Eye (tissue), 1 donor: Measurements from ENCODE around the gene SDSL.

Experiments
- DNase-seq: peaks from one replicate; pipeline ENCODE4 v3.0.0-alpha.2; 2015

SDSL gene

DNA sequence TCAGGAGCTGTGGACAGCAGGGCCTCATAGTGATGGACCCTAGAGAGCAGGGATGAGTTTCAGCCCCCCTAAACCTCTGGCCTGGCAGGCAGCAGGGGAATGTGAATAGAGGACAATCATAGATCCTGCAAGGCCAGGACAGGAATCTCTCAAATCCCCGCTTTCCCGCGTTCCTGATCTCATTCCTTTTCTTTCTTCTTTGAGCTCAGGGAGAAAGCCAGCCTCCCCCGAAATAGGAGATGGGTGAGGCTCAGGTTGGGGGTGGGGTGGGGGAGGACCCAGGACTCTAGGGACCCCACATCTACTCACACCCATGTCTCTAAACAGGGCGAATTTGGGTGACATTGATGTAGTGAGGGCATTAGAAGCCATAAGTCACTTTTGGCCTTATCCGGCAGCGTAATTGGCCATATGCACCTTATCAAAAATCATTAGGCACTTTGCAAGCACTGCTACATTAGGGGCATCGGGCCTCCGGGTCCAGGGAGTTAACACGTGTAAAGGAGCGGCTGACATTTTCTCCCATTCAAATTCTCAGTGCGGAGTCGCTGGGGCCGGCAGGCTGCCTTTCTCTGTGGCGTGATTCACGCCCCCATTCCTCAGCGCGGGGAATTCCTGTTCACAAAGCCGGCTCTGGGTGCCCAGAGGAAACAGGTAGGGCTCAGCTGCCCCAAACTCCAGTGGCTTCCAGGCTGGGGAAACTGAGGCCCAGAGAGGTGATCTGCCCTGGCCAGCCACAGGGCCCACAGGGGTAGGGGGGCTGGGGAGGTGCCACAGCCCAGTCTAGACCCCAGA, 48.0 kb downstream of the SDSL start:
- DNase-seq, result no peak

DNA sequence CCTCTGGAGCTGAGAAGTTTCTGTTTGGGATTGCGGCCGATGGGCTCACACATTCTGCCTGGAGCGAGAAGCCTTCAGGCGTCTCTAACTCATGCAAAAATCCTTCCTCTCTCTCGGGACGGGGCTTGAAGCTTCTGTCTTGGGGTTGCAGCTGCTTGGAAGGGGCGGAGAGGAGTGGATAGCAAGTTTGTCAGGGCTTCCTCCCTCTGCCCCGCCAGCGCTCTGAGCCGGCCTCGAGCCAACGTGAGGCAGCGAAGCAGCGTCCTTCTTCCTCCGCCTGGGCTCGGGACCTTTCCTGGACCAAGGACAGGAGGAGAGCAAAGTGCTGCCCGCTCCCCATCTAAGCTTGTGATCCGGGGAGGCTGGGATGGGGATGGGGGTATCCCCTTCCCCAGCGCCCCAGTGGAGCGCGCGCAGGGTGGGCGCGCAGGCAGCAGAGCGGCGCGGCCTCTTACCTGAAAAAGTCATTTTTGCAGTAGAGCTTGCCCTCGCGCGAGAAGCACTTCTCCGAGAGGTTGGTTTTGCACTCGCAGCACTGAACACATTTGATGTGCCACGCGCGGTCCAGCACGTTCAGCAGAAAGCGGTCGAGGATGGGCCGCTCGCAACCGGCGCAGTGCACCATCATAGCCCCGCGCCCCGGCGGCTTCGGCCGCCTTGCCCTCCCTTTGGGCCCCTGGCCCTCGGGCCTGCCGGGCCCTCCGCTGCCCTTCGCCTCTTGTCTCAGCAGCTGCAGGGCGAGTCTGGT, 48.9 kb downstream of the SDSL start:
- peak; percentile 48 for DNase-seq

DNA sequence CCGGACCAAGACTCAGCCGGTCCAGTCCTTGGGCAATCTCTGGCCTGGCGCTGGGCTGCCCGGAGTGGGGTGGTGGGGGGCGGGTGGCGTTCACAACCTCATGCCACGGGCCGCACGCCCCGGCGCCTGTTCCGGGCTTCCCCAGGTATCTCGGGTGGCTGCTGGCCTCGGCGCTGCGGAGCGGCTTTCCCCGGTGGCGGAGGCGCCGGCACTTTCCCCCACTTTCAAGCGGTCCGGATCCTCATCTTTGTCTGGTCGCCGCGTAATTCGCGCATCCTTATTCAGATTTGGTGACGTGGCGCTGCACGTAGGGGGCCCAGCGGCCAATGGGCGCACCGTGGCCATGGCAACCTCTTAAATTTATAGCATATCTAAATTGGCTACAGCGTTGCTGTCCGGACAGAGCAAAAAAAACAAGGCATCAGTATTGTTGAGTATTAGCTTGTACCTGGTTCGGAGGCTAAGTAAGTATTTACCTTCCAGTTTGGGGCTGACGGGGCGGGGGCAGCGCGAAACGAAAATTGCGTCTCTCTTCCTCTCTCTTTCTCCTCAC, 49.5 kb downstream of the SDSL start, which contains the start of gene LHX5:
Gene LHX5 (minus strand): TSS at position 253 of the 553 bp plus-strand sequence. CDS start 373 bp downstream, outside the sequence.
- peak; percentile 59 for DNase-seq

DNA sequence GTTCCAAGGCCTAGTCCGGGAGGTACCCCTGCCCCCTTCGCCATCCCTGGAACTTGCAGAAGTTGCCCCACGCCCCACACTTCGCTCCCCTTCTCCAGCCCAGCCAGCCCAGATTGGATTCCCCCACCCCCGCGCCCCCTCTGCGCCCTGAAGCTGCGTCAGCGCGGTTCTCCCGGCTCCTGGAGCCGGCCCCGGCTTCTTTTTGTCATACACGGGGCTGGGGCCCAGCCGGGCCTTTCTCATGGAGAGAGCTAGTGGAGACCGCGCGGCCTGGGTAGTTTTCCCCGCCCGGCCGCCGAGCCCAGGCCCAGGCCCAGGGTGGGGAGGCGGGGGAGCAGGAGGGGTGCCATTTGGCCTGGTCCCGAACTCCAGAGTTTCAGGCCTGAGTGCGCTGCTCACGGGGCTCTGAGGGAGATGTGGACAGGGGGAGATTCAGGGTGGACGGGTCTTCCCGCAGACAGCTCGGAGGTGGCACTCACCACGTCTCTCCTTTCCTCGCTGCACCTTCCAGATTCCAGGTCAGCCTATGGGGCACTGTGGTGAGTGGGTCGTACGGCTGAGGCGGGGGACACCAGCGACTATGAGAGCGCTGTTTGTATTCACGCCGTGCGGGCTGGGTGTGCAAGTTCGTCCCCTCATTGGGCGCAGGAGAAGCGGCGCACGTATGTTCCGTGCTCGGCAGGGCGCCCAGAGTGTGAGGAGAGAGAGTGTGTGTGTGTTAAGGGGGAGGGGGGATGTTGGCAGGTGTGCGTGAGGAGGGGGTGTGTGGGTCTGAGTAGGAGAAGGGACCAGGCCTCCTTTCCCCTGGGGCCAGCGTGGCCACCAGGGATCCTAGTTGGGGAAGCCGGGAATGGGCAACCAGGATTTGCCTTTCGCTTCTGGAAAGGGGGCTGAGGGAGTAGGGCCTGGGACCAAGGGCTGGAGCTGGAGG, 50.3 kb downstream of the SDSL start:
- DNase-seq, result no peak

DNA sequence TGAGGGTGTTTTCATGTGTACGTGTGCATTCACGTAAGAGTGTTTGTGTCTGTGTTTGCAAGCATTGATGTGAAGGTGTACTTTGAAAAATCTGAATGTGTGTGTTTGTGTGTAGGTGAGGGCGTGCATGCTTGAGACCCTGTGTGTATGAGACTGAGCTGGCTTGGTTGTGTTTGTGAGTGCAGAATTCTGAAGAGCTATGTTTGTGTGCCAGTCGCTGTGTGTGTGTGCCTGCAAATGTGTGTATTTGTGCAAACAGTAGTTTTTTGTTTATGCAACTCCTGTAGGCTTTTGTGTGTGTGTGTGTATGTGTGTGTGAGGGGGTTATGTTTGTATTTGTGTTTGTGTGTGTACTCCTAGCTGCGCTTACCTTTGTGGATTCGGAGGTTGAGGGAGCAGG, 51.2 kb downstream of the SDSL start:
- no peak for DNase-seq

DNA sequence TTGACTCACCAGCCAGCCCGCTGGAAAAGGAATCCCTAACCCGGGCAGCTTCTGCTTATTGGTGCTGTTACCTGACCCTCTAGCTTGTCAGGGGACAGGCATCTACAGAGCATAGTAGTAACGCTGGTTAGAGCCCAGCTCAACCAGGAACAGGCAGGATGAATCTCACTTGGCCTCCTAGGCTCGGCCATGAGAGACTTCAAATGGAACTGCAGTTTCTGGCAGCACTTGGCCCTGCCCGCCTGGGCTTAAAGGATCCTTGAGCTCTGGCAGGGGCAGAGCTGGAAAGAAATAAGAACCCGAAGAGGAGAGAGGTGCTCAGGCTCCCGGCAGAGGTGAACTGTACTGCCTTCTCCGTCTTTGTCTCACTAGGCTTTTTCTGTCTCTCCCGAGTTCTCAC, 51.8 kb downstream of the SDSL start:
- no peak for DNase-seq

DNA sequence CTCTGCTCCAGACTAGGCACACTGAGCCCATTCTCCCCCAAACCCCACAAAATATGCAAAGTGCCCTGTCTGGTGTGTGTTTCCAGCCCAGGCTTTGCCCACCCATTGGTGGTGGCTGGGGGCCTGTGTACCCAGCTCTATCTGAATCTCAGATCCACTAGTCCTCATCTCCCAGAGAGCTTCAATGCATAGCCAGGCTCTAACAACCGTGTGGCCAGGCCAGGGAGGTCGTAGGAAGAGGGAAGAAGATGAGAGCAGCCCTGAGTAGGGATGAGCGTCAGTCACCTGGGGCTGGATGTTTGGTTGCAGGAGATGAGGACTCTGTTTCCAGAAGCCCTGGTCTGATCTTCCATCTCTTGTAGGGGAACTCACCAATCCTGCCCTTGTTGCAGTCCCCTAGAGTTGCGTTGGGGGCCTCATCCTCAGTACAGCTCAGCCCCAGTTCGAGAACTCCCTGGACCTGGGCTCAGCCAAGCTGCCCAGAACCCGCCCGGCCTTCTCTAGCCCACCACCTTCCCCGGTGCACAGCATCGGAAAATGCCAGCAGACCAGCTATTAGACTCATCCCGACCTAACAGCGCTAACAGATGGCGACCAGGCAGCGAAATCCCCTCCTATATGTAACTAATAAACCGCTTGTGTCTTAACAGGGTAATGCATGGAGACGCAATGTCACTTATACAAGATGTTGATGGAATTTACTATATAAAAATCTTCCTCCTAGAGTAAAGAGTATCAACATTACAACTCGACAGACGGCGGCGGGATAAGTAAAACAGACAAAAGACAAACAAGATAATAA, 52.7 kb downstream of the SDSL start:
- peak; percentile 20 for DNase-seq

DNA sequence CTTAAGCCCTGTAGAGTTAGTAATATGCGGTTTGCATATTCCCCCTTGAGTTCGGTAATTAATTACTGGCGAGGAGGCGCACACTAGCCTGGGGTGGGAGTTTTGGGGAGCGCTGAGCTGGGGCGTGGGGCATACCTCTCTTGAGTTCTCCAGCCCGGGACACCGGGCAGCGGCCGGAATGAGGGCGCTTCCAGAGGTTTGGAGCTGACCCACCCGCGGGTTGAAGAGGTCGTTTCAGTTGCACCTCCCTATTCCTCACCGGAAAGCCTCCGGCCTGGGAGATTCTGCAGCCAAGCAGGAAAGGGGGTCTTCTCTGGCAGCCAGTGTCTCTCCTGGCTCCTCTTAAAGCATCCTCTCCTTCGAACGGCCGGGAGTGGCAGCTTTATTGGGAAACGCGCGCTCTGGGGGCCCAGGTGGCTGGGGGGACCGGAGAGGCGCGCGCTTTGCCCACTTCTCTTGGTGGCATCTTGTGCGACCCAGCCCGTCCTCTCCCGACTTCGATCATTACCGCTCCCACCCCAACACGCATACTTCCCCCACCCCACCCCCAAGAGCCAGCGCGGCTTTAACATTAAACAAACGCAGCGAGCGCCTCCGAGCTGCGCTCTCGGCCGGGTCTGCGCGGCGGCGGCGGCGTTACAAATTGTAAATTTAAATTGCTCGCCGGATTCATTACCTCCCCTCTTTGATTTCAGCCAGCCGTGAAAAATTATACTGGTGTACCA, 53.4 kb downstream of the SDSL start:
- DNase-seq, result peak; percentile 24

DNA sequence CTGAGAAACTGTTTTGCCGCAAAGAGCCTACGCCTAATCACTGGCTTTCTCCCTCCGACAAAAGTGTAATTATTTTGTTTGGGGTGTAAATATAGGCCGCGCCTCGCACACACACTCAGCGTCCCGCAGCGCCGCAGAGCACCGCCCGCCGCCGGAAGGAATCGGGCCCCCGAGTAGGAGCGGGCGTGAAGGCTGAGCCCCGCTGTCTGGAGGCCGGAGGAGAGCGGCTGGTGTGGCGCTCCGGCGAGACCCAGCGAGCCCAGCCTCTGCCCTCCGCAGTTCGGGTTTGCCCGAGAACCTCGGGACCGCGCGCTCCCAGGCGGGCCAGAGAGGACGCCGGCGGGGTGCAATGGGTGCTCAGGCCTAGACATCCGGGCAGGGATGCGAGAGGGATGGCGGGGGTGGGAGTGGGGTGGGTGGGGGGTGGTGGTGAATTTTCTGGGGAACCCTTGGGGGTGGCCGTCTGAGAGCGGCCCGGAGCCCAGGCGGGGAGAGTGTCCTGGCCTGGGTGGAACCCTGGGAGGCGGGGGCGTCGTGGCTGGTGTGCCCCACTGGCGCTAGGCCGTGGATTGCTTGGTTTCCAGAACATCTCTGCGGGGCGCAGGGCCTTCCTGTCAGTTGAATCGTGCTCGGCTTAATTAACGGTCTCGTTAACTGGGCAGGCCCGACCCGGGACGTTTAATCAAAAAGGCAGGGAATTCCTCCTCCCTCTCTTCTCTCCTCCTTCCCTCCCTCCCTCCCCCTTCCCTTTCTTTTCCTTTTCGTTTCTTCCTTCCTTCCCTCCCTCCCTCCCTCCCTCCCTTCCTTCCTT, 54.2 kb downstream of the SDSL start:
- DNase-seq, result peak; percentile 45

DNA sequence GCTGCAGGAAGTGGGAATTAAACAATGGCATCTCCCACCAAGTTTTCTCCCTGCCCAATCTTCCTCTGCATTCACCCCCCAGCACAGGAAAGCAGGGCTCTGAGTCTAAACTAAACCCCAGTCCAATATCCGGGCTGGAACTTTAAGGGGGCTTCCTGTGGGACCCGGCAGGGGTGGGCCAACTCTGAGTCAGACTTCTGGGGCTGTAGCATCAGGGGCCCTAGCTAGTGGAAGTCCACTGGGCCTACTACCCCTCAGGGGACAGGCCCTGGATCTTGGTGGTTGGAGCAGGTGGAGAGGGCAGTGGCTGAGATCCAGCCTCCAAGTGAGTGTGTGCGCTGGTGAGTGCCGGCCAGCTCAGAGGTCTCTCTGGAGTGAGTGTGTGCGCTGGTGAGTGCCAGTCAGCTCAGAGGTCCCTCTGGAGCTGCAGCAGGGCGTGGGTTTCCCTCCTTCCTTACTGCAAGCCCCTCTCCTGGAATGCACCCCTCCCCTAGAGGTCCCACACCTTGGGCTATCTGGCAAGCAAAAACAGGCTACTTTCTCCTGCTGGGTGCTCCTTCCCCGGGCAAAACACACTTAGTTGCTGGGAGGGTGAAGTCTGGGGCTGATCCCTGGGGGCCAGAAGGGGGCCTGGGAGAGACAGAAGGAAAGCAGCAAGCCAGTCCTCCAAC, 55.1 kb downstream of the SDSL start:
- DNase-seq, result no peak

DNA sequence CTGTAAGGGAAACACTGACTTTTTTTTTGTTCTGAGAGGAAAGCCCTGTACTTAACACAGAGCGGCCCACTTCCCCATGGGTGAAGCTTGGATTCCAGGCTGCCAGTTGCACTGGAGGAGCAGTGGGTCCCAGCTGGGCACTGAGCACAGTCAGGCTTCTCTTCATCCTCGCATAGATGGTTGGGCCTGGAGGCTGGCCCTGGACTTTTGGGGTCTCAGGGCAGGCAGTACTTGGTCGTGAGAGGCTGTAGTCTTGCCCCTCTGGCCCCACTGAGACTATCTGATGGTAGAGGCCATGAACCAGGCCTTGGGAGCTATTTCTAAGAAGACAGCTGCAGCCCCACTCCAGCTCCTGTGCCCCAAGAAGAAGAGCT, 55.6 kb downstream of the SDSL start:
- DNase-seq, result no peak

DNA sequence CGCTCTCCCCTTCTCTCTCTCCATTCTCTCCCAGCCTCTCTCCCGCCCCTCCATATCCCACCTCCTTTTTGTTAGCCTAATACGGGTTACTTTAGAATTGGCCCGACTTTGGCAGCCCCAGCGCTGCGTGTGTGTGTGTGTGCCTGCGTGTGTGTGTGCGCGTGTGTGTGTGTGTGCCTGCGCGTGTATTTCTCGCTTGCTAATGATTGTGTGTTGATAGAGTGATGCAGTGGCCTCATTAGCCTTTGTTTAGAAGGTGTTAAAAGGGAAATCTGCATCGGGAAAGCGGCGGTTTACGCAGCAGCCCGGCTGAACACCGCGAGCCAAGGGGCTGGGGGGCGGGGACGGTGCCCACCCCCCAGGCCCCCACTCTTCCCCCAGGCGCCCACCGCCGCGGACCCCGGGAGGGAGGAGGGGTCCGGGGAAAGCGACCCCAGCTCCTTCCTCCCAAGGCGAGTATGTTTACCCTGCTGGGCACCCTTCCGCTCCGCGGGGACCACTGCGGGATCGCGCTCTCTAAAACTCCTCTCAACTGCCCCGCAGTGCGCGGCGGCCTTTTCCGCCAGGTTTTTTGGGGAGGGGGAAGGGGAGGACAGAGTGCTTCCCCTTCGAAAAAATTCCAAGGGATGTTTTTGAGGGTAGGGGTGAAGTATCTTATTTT, 56.3 kb downstream of the SDSL start:
- DNase-seq, result no peak

DNA sequence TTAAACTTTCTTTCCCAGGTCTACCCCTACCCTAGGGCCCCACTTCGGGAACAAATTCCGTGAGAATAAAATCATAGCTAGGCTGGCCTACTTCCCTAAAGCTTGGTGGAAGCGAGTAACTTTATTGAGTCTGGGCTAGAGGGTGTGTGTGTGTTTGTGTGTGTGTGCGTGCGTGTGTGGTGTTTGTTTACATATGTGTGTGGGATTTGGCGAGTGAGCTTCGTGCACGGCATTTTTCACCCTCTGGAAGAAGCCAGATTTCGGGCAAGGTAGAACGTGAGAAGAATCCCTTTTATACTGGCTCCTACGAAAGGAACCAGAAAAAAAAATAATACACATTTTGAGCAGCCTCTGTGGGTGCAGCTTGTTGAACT, 57.0 kb downstream of the SDSL start:
- no peak for DNase-seq

DNA sequence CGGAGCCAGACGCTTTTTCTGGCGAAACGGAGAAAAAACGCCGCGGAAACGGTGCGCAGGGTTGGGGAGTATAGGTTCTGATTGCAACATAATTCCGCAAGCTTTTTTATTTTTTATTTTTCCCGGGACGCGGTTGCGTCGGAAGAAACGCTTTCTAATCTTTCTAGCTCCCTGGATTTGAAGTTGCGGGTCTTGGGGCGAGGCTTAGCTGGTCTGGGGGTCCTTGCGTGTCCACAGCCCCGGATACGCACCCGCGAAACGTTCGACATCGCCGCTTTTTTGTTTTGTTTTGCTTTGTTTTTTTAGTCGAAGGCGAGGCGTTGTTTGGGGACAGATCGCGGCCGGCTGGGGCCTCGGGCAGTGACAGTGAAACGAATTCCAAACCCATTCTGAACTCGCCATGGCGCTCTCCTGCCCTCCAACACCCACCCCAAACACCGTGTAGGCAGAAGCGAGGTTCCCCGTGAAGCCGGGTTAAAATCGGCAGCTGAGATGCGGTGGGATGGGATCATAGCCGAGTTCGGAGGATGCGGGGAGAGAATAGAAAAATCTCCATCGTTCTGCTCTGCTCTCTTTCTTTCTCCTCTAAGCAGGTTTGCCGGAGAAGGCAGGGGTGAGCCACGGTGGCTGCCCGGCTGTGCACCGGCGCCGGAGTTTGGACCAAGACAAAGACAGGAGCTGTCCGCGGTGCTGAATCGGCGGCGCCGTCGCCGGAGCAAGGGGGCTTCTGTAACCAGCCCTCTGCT, 57.6 kb downstream of the SDSL start:
- DNase-seq, result peak; percentile 90

DNA sequence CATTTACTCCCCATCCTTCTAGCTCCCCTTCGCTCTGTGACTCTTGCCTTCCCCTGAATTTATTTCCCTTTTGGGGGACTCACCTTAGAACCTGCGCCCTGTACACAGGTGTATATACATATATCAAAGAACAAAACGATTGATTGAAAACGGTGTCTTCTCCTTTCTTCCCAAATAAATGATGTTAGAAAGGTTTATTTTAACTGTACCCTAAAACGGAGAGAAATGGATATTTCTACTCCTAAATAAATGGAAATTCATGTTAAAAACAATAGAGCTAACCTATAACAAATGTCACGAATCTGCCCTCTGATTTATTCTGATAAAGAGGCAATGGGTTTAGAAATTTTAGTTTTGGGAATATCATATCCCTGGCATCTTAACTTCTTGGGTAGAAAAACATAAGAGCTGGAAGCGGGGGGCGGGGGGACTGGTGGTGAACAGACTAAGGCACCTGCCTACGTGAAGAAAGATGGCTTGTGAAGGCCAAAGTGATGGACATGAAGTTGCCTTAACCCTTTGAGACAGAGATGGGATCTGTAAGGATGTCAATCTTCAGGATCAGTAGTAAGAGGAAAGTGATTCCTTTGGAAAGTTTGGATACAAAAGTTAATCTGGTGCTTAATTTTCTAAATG, 58.3 kb downstream of the SDSL start:
- no peak for DNase-seq

DNA sequence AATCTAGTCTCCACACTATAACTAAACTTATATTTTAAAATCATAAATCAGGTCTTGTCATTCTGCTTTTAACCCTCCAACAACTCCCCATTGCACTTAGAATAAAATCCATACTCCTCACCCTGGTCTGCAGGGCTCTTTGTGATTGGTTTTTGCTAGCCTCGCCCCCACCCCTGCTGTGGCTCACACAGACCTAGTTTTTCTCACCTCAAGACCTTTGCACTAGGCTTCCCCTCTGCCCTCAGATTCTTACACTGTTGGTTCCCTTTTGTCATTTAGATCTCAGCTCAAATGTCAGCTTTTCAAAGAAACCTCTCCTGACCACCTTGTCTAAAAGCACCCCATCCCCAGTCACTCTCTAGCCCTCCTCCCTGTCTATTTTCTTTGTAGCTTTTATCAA, 60.2 kb downstream of the SDSL start:
- DNase-seq, result no peak

DNA sequence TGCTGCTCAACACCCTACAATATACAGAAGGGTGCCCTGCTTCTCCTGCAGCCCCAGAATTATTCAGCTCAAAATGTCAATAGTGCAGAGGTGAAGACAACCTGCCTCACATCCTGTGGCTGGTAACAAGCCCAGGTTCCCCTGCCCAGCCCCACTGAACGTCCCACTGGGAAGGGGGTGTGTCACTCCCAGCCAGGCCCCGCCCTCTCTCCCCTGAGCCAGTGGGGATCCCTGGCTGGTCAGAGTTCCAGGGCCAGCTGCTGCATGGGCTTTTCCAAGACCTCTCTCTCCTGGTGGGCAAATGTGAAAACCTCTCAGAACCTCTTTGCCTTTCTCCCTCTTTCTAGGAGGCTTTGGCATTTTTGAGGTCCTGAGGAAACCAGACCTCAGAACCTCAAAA, 63.1 kb downstream of the SDSL start:
- no peak for DNase-seq

DNA sequence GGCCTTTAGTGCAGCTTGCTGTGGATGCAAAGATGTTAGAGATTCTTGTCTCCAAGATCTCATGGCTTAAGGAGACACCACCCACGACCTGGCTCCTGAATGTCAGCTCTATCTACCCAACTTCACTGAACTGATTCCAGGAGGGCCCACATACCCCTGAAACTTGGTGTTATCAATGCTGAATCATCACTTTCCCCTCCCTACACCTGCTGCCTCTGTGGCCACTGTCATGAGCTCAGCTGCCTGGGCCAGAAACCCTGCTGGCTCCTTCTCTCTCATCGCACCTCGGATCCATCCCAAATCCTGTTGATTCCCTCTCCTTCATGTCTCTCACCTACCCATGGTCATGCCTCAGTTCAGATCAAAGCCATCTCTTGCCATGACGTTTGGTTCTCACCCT, 64.5 kb downstream of the SDSL start:
- no peak for DNase-seq
